ENCODE data around the gene WDR33.

- no peak for TF ChIP-seq POLR2A (IDR thresholded peaks at IDR 0.05; ENCODE audit: low read depth, low read length)
- no peak for TF ChIP-seq CTCF (conservative IDR thresholded peaks at IDR 0.05; ENCODE audit: low read depth, low read length)
- TF ChIP-seq NFE2L2 (IDR thresholded peaks at IDR 0.05; ENCODE audit: low read depth, low read length), result no peak
Observed at GRCh38 chr2:127660291-127660578, 150.7 kb downstream of the WDR33 start.
